GM19397 (cell line): ENCODE measurements around the gene RUNX3.
A peak's percentile ranks its signal among the peaks of the same experiment; 100 is the strongest.

ENCODE experiments used
- ATAC-seq: cut with Tn5 transposase; IDR thresholded peaks from one replicate; pipeline ENCODE4 v1.9.1; 2021; ENCODE audit warnings: mild to moderate bottlenecking, moderate library complexity; ENCODE audit not compliant: unreplicated experiment

The RUNX3 gene

DNA sequence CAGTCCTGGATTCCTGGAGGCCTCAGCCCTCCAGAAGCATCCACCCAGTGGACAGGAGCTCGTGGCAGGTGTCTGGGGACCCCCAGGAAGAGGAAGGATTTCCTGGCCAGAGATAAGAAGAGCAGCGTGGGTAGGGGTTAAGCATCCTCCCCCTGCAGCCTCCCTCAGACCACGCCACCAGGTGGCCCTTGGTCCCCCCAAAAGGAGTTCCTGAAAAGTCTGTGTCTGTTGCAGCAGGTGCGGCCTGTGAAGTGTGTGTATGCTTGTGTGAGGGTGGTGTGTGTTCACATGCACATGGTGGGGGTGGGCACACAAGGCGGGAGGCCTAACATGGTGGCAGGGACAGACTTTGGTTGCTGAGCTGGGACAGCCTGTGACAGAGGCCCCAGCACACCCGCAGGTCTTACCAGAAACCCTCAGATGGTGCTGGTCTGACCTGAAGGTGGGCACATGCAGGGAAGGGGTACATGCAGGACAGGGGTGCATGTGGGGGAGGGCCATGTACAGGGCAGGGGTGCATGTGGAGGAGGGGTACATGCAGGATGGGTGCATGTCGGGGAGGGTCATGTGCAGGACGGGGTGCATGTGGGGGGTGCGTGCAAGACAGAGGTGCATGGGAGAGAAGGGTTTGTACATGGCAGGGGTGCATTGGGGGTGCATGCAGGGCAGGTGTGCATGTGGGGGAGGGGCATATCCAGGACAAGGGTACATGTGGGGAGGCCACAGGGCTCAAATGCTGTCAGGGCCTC lies 18.2 kb upstream of the RUNX3 start:
- no peak for ATAC-seq

DNA sequence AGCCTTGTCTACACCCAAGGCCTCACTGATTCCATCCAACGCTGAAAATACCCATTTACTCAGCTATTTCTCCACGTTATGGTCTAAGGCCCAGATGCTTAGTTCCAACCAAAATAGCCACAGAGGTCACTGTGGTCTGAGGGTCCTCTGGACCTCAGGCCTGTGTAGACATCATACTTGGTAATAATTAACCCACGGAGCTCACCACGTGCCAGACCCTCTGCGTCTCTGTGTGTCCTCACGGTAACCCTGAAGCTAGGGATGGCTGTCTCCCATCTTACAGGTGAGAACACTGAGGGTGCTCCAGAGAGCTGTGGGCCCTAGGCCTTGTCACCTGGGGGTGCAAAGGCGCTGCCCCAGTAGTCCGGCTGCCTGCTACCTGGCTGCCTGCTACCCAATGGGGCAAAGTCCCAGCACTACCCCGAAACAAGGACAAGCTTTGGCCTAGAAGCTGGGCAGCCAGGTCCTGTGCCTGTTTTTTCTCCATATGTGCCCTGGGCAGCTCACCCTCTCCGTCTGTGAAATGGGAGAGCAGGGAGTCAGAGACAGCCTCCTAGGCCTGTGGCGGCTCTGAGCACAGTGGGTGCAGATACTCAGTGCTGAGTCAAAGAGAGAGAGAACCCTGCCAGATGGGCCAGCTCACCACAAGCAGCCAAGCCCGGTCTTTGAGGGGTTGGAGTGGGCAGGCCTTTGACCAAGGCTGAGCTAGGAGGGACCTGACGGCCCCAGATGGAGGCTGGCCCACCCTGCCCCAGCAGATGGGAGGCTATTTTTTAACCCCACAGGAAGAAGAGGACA lies 17.0 kb upstream of the RUNX3 start:
- peak; percentile 71 for ATAC-seq

DNA sequence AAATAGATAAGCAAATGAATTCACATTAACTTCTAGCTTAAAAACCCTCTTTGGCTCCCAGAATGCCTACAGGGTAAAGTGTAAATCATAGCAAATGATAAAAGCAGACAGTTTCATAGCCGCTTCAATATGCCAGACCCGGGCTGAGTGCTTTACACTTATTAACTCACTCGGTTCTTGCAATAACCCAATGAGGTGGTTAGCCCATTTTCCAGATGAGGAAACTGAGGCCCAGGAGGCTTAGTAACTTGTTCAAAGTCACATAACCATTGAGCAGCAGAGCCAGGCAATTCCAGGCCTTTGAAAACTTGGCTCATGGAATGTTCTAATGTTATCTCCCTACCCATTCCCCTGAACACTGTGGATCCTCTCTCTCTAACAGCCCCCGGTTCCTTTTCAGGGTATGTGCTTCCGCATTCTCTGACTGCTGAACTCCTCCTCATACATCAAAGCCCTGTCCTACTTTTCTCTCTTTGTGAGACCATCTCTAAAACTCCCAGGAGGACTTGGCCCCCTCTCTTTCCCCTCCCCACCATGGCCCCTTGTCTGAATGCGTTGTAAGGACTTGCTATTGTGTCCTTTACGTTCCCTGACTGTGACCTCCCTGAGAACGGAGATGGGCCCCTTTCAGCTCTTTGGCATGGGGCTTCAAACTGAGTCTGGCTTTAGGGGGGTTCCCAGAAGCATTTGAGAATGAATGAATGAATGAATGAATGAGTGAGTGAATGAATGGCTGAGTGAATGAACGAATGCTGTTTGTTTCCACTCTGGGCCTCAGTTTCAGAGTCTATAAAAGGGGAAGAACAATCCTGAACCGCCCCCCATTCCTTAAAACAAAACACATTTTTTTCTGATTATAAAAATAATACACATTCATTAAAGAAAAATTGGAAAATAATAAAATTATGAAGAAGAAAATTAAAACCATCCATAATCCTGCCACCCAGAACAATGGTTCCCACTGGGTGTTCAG lies 15.6 kb upstream of the RUNX3 start:
- ATAC-seq: no peak

DNA sequence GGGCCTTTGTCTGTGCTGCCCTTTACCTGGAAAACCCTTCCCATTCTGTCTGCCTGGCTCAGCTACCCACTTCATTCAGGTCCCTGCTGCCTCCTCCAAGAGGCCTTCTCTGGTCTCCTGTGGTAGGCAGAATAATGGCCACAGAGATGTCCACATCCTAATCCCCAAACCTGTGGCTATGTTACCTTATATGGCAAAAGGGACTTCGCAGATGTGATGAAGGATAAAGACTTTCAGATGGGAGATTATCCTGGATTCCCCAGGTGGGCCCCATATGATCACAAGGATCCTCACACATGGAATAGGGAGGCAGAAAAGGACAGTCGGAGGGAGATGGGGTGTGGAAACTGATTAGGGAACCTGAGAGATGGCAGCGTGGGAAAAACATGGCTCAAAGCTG lies 14.2 kb upstream of the RUNX3 start:
- no peak for ATAC-seq

DNA sequence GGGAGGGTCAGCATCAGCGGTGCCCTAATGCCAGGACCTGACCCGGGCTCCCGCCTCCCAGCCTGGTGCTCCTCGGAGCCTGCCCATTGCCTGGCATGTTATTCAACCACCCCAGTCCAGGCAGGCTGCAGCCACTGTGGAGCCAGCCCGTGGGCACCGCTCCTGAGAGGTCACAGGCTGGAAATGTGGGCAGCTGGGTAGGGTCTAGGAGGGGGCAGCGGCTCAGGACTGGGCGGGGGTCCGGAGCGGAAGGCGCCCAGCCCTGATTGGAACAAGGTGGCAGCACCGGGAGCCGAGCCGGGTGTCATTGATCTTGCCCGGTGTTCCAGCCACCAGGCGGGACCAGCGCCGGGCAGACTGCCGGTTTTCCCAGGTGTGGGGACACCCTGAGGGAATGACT lies 12.7 kb upstream of the RUNX3 start:
- no peak for ATAC-seq

DNA sequence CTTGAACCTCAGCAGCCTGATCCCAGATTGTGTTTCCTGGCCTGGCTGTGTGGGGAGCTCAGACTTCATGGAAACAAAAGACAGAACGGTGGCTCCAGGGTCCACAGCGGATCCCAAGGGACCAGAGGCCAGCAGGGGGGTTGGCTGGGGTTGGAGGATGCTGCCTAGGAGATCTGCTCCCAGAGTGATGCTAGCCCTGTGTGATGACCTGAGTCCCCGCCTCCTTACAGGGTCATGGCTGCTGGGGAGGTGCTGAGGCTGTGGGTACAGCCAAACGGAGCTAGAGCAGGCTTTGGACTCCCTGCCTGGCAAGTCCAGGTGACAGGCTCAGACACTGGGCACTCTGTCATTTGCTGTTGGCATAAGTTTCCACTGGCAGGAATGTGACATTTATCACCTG lies 11.5 kb upstream of the RUNX3 start:
- no peak for ATAC-seq

DNA sequence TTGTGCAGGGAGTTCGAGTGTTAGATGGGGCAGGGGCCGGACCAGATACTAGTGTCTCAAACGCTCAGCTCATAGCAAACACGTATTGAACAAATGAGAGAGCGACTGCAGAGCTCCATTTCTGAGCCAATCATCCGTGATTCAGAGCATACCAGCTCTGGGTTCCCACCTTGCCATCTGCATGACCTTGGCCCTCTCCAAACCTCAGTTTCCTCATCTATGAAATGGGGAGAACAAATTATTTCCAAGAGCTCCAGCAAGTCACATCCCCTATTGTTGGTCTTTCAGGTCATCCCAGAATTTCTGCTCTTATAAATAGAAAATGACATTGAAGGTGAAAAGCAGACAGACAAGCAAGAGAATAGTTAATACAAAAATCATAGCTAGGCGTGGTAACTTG lies 10.2 kb upstream of the RUNX3 start:
- no peak for ATAC-seq

DNA sequence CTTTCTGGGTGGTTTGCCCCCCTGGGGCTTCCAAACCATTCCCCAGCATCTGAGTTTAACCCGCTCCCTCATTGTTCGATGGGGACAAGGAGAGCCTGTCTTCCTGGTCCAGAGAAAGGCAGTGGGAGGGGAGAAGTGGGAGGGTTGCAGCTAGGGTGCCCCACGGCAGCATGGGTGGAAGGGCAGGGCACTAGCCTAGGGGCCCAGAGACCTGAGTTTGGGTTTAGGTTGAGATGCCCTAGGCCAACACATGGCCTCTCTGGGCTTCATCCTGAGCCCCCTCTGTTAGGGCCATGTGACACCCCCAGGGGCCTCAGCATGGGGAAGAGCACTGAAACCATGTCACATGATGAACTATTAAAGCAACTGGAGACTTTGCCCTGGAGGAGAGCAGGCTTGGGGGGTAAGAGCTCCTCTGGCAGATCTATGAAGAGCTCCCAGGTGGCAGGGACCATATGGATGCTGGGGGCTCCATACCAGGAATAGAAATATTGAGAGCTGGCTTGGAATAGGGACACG lies 9.7 kb upstream of the RUNX3 start:
- ATAC-seq: no peak

DNA sequence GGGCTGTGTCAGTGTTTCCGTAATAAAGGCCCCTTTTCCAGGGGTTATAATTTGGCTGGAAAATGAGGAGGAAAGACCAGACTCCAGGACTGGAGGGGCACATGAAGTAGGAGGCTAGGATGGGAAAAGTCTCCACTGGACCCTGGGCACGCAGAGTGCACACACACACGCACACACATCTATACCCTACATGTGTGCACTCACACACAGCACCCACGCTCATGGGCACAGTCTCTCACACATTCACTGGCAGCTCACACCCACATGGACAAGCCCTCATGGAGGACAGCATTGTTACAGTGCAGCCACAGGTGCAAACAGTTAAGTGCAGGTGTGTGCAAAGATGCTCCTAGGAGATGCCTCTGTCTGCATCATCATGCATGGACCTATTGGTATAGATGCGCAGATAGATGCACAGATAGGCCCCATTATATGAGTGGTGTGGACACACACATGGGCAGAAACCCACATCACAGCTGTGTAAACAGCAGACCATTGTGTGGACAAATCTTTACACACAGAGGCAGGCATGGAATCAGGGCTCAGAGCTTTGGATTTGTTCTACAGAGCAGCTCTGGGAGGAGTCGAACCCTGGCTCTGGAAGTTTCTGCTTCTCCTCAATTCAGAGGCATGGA lies 9.1 kb upstream of the RUNX3 start:
- no peak for ATAC-seq

DNA sequence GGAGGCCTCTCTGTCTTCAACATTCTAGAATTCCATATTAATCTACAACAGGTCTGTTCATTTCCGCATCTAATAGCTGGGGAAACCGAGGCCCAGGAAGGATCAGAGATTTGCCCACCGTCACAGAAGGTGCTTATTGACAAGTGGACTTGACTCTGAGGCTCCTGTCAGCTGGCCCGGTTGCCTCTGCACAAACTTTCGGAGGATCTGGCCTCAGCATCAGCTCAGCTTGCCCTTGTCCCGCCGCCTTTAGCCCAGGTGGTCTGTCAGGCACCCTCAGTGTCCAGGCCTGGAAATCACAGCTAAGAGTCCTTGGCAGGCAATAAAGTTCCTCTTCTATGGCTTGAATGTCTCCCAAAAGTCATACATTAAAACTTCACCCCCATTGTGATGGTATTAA lies 8.2 kb upstream of the RUNX3 start:
- ATAC-seq: no peak

DNA sequence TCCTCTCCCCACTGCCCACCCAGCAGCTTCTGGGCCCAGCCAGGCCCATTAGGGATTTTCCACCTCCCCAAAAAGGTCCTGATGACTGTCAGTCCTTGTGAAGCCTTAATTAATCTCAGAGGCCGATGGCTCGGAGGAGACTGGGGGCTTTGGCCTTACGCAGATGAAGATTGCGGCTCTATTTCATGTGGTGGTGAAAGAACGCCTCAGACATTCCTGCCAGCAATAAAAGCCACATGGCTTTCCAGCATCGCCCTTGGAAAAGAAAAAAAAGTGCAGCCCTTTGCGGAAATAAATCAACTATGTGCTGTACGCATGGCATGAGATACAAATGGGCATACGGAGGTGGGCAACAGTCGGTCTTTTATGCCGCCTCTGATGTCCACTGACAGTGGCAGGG lies 6.6 kb upstream of the RUNX3 start:
- no peak for ATAC-seq

DNA sequence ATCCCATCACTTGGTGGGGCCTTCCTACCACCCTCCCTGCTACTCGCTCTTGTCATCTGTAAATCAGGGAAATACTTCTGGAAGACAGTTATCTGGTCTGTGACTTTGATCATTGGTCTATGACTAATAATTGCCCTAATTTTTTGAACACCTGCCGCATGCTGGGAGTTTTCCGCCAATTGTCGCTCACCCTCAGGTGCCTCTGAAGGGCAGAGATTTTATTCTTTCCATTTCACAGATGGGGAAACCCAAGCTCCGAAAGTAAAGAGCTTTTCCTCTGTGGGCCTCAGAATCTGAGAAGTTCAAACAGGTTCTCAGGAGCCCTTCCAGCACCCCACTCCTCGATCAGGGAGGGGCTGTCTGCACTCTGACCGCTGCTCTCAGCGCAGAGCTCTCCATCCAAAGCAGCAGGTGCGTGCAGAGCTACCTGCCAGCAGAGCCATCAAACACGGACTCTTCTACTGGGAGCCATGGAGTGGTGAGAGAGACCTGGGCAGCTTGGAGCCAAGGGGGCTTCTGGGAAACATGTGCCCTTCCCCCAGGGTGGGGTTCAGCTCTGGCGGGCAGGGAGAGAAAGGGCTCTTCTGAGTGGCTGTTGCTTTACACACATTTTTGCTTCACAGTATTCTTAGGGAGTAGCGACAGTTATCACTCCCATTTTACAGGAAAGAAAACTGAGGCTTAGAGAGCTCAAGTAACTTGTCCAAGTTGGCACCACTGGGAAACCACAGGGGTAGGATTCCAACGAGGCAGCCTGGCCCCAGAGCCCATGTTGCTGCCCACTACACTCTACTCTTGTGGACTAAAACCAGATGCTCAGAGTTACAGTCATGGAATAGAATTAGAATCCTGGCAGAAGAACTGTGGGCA lies 5.8 kb upstream of the RUNX3 start:
- no peak for ATAC-seq

DNA sequence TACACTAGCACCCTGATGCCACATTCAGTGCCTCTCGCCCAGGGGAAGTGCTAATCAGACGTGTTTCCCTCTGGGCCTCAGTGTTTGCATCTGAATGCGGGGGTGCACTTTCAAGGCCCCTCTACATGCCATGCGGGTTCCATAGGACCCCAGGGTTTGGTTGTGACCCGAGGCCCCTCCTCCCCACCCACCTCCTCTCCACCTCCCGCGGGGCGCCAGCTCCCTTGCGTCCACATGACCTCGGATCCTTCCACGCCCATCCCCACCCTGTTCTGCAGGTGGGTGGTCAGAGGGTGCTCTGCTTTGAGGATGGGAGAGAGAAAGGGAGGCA lies 5.1 kb upstream of the RUNX3 start:
- ATAC-seq: no peak

DNA sequence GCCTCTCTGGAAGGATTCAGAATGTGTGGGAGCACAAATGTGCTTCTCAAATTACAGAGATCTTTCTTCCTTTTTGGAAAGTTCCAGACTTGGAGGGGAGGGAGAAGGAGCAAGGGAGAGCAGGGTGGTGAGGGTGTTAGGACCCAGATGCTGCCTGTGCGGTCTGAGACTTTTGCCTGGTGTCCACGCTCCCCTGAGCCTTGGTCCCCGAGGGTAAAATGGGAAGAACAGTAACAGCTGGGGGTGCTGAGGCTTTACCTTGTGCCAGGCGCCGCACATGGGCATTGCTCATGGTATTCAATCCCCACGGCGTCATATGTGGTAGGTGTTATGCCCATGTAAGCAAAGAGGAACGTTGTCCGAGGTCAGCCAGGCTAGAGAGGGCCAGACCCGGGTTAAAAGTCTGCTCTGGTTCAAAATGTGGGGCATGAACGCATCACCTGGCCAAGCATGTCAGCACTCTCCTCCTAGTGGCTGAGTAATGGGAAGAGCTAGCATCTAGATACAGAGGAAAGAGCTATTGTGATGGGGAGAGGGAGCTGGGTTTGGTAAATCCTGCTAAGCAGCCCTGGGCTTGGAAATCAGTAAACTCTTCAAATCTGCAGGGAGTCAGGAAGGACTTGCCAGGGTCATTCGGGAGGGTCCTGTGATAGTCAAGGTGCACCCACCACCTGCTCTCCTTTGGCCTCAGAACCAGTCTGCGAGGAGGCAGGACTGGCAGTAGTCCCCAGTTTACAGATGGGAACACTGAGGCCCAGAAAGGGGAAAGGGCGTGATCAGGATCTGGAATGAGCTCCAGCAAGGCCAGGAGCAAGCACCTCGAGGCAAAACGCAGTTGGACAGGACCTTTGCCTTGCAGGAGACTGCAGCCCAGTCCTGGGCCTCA lies 4.5 kb upstream of the RUNX3 start:
- no peak for ATAC-seq

DNA sequence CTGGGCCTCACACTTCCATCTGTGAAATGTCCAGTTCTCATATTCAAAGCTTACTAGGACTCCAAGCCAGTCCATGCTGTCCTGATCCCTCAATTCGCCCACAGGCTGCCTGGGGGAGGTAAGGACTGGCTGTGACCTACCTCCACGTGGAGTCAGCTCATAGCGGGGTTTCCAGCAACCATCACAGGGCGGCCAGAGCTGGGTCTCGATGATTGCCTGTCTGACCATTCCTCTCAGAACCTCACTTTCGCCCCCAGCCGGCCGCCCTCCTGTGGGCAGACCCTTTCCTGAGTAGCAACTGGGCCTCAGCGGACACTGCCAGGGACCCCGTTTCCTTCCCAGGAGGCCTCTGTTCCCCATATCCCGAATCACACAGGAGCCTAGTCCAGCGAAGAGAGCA lies 3.4 kb upstream of the RUNX3 start:
- no peak for ATAC-seq

DNA sequence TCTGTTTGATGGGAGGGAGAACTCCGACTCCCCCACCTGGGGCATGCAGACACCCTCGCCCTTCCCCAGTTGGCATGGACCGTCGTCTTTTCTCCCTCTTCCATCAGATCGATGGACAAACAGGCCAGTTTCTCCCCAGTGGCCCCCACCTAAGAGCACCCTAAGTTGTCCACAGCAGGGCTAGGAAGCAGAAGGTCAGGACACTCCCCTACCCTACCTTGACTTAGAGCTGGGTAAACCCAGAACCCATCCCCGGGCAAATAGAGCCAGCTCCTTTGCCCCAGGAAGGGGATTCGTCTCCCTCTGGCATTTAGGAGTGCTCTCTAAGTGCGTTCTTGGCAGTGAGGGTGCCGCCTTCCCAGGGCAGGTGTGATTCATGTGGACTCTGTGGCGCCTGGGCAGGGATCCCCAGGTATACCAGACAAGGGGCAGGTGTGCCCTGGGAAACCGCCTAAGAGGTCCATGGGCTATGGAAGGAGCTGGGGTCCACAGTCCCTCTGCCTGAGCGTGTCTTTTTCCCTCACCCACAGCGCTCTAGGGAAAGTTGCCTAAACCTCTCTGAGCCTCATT lies 2.7 kb upstream of the RUNX3 start:
- ATAC-seq: no peak

DNA sequence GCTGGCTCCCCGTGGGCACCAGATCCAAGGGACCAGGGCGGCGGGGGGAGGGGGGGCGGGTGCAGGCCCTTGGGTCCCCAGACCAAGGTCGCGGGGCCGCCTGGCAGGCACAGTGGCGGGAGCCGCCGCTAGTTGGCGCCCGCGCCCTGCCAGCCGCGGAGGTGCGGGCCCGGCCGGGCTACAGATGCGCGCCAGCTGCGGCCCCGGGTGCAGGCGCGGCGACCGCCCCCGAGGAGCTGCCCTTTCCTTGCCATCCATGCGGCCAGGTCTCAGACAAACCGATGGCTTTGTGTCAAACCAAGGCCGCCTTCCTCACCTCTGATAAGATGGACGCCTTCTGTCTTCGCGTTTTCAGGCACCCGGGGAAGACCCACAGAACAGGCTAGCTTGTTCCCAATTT lies 2.2 kb upstream of the RUNX3 start:
- ATAC-seq: no peak

DNA sequence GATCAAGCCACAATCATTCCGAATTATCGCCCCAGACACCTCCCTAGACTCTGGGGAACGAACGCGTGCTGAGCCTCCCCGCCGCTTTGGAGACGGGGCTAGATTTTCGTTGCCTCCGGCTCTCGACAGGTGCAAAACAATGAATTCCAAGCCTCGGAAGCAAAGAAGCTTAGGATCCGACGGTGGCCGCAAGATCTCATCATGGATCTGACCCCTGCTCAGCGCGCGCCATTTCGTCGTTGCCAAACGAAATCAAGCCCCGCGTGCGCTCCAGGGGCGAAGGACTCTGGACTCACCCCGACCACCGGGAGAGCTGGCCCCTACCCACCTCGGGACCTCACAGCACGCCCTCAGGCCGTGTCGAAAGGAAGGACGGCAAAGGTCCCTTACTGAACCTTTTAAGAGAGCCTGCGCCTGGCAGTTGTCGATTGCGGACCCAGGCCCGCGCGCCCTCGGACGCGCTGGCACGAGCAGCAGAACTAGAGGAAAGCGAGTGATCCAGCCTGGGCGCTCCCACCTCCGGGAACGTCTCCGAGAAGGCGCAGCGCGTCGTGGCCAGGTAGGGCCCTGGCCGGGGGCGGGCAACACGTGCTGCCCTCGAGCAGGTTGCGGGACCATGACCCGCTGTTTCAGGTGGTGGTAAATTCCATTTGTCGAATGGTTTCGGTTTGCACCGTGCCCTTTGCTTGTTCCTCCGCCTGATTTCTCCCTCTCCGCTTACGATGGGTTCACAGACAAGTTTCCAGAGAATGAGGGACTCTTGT lies 1.6 kb upstream of the RUNX3 start:
- ATAC-seq: no peak
